GM06990 (cell line): ENCODE results near the gene ARHGAP26.

Source experiments
- DNase-seq: peaks from one replicate; pipeline ENCODE4 v3.0.0-alpha.2; 2011; ENCODE audit not compliant: insufficient read length; ENCODE audit errors: extremely low read depth
- H3K27me3 ChIP-seq: replicated peaks from 2 replicates; pipeline ENCODE4 v1.6.0; 2011; ENCODE audit warnings: low read length; ENCODE audit not compliant: control insufficient read depth, insufficient read depth
- H3K36me3 ChIP-seq: 2 replicates; pipeline ENCODE4 v1.5.1; 2011; ENCODE audit warnings: low read length; ENCODE audit not compliant: control insufficient read depth, insufficient read depth
- H3K4me3 ChIP-seq: replicated peaks from 2 replicates; pipeline ENCODE4 v1.5.1; 2011; ENCODE audit warnings: low read depth, mild to moderate bottlenecking, control low read depth, low read length
- TF ChIP-seq, protein P1 (sequence below): IDR thresholded peaks from 2 replicates; pipeline ENCODE4 v1.5.1; 2011; ENCODE audit warnings: low read length, control low read depth, mild to moderate bottlenecking, inconsistent platforms; ENCODE audit not compliant: insufficient read depth, poor library complexity, severe bottlenecking

Gene ARHGAP26

DNA sequence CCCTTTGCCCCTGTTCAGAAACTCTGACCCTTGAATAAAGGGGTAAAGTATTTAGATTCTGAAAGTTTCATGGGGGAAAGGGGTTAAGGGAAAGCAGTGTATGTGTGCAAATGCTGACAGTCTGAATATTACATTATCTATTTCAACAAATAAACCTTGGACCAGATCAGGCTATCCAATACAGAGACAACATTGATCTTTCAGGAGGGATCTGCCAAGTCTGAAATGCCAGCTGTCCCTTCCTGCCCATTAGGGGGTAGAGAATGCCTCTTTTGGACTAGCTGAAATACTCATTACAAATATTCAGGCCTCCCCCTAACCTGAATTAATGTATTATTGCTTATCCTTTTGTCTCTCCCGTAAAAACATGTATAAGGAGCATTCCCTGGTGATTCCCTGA lies 413.8 kb downstream of the ARHGAP26 start:
- H3K4me3 ChIP-seq, result no peak overlapping the region
- DNase-seq, result no peak
- TF ChIP-seq, protein P1, sequence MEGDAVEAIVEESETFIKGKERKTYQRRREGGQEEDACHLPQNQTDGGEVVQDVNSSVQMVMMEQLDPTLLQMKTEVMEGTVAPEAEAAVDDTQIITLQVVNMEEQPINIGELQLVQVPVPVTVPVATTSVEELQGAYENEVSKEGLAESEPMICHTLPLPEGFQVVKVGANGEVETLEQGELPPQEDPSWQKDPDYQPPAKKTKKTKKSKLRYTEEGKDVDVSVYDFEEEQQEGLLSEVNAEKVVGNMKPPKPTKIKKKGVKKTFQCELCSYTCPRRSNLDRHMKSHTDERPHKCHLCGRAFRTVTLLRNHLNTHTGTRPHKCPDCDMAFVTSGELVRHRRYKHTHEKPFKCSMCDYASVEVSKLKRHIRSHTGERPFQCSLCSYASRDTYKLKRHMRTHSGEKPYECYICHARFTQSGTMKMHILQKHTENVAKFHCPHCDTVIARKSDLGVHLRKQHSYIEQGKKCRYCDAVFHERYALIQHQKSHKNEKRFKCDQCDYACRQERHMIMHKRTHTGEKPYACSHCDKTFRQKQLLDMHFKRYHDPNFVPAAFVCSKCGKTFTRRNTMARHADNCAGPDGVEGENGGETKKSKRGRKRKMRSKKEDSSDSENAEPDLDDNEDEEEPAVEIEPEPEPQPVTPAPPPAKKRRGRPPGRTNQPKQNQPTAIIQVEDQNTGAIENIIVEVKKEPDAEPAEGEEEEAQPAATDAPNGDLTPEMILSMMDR, result no peak
- H3K27me3 ChIP-seq, result no peaks in the 10 kb centered on the region
- H3K36me3 ChIP-seq, result no peaks in the 10 kb centered on the region

DNA sequence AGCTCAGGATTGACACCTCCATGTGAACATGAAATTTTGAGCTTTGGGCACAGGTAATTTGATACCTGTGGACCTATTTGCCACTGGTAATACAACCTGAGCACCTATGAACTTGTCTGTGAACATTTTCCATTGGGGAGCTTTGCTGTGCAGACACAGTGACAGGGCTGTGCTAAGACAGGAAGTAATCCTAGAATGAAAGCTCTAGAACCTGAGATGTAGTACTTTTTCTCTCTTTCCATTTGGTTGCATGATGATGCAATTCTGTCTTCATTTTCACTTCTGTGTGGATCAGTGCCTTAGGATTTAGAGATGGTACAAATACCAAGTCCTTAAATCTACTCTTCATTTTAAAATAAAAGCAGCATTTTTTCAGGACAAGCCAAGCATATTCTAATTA lies 416.4 kb downstream of the ARHGAP26 start:
- TF ChIP-seq, protein P1, result no peak
- Histone ChIP-seq H3K4me3 (no peak overlapping the region), H3K27me3 (no peaks in the 10 kb centered on the region), H3K36me3 (no peaks in the 10 kb centered on the region)
- no peak for DNase-seq

DNA sequence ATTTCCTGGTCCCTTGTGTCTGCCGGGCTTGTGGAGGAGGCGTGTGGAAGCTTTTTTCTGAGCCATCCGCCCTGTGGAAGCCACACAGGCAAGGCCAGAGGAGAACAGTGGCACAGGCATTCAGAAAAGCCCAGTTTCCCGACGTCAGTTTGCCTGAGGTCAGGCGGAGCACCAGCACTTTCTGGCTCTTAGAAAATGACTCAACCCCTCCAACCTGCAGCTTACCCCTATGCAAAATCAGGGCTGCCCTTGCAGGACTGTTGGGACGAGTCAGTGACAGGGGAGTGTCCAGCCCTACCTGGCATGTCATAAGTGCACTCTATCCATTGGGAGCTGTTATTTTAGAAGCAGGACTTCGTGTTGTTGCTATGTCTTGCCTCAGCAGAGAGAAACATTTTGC lies 417.3 kb downstream of the ARHGAP26 start:
- Histone ChIP-seq H3K4me3 (no peak overlapping the region), H3K36me3 (no peaks in the 10 kb centered on the region), H3K27me3 (no peaks in the 10 kb centered on the region)
- DNase-seq, result no peak
- TF ChIP-seq, protein P1, result no peak

DNA sequence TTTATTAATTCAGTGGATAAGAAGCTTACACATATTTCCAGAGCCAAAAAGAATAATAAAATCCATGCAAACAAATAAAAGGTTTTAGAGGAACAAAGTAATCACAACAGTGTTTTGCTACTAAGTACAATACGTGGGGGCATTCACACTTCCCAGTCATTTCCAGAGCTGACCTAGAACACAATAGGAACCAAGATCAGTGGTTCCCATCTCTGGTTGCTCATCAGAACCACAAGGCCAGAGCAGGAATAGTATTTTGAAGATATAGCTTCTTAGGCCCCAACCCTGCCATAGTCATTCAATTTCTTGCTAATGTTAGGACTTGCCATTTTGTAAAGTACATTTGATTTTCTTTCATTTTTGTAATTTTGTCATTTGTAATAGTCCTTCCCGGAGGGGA lies 417.9 kb downstream of the ARHGAP26 start:
- TF ChIP-seq, protein P1, result no peak
- no peaks in the 10 kb centered on the region for H3K36me3 ChIP-seq
- H3K27me3 ChIP-seq, result no peaks in the 10 kb centered on the region
- no peak overlapping the region for H3K4me3 ChIP-seq
- no peak for DNase-seq

DNA sequence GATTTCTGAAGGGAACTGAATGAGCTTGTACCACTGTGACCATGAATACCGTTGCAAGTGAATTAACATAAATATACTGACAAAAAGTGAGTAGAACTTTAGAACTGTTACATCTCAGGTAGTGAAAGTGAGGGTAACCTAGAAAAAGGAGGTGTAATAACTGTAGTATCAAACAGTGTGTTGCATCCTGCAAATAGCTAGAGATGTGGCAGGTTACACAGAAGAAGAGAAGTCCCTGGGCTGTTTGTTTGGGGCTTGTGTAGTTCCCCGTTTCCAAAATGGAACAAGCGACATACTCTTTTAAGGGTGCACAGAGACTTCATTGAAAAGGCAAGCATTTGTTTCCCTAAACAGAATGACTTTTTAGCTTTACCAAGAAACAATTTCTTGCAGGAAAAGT lies 418.5 kb downstream of the ARHGAP26 start:
- TF ChIP-seq, protein P1, result no peak
- DNase-seq, result no peak
- Histone ChIP-seq H3K4me3 (no peak overlapping the region), H3K27me3 (no peaks in the 10 kb centered on the region), H3K36me3 (no peaks in the 10 kb centered on the region)

DNA sequence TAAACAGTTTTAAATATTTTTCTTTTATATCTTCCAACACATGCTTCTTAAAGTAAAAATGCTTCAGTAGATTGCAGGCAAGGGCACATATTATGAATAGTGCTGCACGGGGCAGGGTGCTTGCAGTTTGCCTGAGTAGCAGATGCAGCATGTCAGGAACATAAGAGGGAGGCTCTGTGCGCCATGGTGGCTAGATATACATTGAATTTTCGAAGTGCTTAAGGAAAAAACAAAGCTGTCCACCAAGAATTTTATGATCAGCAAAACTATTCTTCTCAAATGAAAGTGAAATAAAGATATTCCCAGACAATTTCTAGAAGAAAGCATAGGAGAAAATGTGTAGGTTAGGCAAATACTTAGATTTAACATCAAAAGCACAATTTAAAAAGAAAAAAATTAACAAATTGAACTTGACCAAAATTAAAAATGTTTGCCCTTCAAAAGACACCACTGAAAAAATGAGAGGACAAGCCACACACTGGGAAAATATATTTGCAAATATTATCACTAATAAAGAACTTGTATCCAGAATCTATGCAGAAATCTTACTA lies 420.2 kb downstream of the ARHGAP26 start:
- TF ChIP-seq, protein P1, result no peak
- Histone ChIP-seq H3K4me3 (no peak overlapping the region), H3K27me3 (no peaks in the 10 kb centered on the region), H3K36me3 (no peaks in the 10 kb centered on the region)
- no peak for DNase-seq
